Smooth muscle cell (in vitro differentiated cells): ENCODE measurements around the gene BLTP2. TPM values are rescaled to one million over a fixed set of nuclear protein-coding genes. Genes with fewer than 3 reads are reported as not detected.

Source experiments
- DNase-seq: peaks from one replicate; lab custom pipeline; 2025; ENCODE audit not compliant: unreplicated experiment; lab: John Stamatoyannopoulos, UW
- H2AFZ ChIP-seq: fragments of 200-600 bp; sonication (generic); 2 replicates; pipeline ENCODE4 v1.6.0; 2016; ENCODE audit warnings: antibody characterized with exemption, low read depth, mild to moderate bottlenecking
- H3F3A ChIP-seq: fragments of 200-600 bp; sonication (generic); 2 replicates; pipeline ENCODE4 v1.6.0; 2017; ENCODE audit warnings: antibody characterized with exemption, low read depth
- H3K27ac ChIP-seq: fragments of 200-600 bp; sonication (generic); 2 replicates; pipeline ENCODE4 v1.5.1; 2016; ENCODE audit warnings: low read depth, mild to moderate bottlenecking
- H3K27me3 ChIP-seq: fragments of 200-600 bp; sonication (generic); 2 replicates; pipeline ENCODE4 v1.6.1; 2016; ENCODE audit warnings: low read depth, mild to moderate bottlenecking
- H3K36me3 ChIP-seq: fragments of 200-600 bp; sonication (generic); 2 replicates; pipeline ENCODE4 v1.5.1; 2016; ENCODE audit warnings: low read depth
- H3K4me1 ChIP-seq: fragments of 200-600 bp; sonication (generic); 2 replicates; pipeline ENCODE4 v1.5.1; 2016; ENCODE audit warnings: low read depth
- H3K4me2 ChIP-seq: fragments of 200-600 bp; sonication (generic); 2 replicates; pipeline ENCODE4 v1.6.0; 2016; ENCODE audit warnings: mild to moderate bottlenecking
- H3K4me3 ChIP-seq: fragments of 200-600 bp; sonication (generic); 2 replicates; pipeline ENCODE4 v1.5.1; 2016; ENCODE audit warnings: mild to moderate bottlenecking
- H3K79me2 ChIP-seq: fragments of 200-600 bp; sonication (generic); 2 replicates; pipeline ENCODE4 v1.6.0; 2016; ENCODE audit warnings: low read depth, mild to moderate bottlenecking
- H3K9ac ChIP-seq: fragments of 200-600 bp; sonication (generic); 2 replicates; pipeline ENCODE4 v1.6.0; 2016; ENCODE audit warnings: low read depth
- H3K9me3 ChIP-seq: fragments of 200-600 bp; sonication (generic); replicated peaks from 2 replicates; pipeline ENCODE4 v1.5.1; 2016; ENCODE audit warnings: low read depth
- H4K20me1 ChIP-seq: fragments of 200-600 bp; sonication (generic); 2 replicates; pipeline ENCODE4 v1.6.0; 2016; ENCODE audit warnings: low read depth
- CTCF ChIP-seq: fragments of 200-600 bp; sonication (generic); IDR thresholded peaks from 2 replicates; pipeline ENCODE4 v1.5.1; 2017; ENCODE audit warnings: borderline replicate concordance, mild to moderate bottlenecking, antibody characterized with exemption; ENCODE audit not compliant: insufficient read depth, poor library complexity, severe bottlenecking
- WGBS: methylation state at CpG from one replicate; pipeline ENCODE4 v1.1.7; 2016; ENCODE audit warnings: low lambda C conversion rate; 5-methylcytosine and 5-hydroxymethylcytosine counted together
- polyA plus RNA-seq: library from polyadenylated mRNA; unstranded; fragments of >200 nt; fragmentation: Nextera tagmentation; extraction: Ambion mirVana; gene quantifications from 2 replicates; pipeline ENCODE4 v1.2.1, GENCODE V29; 2016
- total RNA-seq: library from RNA; depleted of rRNA; stranded (reverse); fragments of >200 nt; gene quantifications from 2 replicates; pipeline ENCODE4 v1.2.3, GENCODE V29; 2014

BLTP2 gene
- total and polyA plus RNA-seq, 2 experiments from 2014 or later, result 37.1 to 63.5 TPM

GRCh38 chr17:28688481-28688880 lies 43.5 kb upstream of the BLTP2 start:
- Histone ChIP-seq H3K27me3 (no peaks in the 10 kb centered on the region), H3K36me3 (peaks cover 67% of the 10 kb centered on the region), H3K9me3 (no peaks in the 10 kb centered on the region), H3K9ac (no peak overlapping the region), H3K27ac (no peak overlapping the region), H4K20me1 (peaks cover 6% of the 10 kb centered on the region), H3K4me1 (no peaks in the 10 kb centered on the region), H2AFZ (no peak overlapping the region), H3K4me3 (no peak overlapping the region), H3K4me2 (no peak overlapping the region), H3F3A (peaks cover 4% of the 10 kb centered on the region), H3K79me2 (no peaks in the 10 kb centered on the region)
- WGBS, result over 99% methylated on average over 4 of the region's 4 CpGs
- no peak for DNase-seq
- TF ChIP-seq CTCF, result no peak

- Histone ChIP-seq H4K20me1 (peaks cover 6% of the 10 kb centered on the region), H3K4me3 (no peak overlapping the region), H3K9me3 (no peaks in the 10 kb centered on the region), H3K36me3 (peaks cover 84% of the 10 kb centered on the region), H3K4me2 (no peak overlapping the region), H3K4me1 (no peaks in the 10 kb centered on the region), H3K9ac (no peak overlapping the region), H3K79me2 (no peaks in the 10 kb centered on the region), H3K27ac (no peak overlapping the region), H2AFZ (no peak overlapping the region), H3K27me3 (no peaks in the 10 kb centered on the region), H3F3A (peaks cover 4% of the 10 kb centered on the region)
- DNase-seq, result no peak
- WGBS, result over 99% methylated on average over 4 of the region's 4 CpGs
- TF ChIP-seq CTCF, result no peak
Observed at GRCh38 chr17:28686296-28686695, 41.3 kb upstream of the BLTP2 start.

- no peak for DNase-seq
- no peak overlapping the region for H3K9ac ChIP-seq
- no peaks in the 10 kb centered on the region for H3K9me3 ChIP-seq
- no peak overlapping the region for H2AFZ ChIP-seq
- no peak overlapping the region for H3K27ac ChIP-seq
- H3F3A ChIP-seq, result peaks cover 4% of the 10 kb centered on the region
- no peak for TF ChIP-seq CTCF
- H3K4me3 ChIP-seq, result no peak overlapping the region
- H3K79me2 ChIP-seq, result no peaks in the 10 kb centered on the region
- peaks cover 6% of the 10 kb centered on the region for H4K20me1 ChIP-seq
- H3K27me3 ChIP-seq, result no peaks in the 10 kb centered on the region
- H3K4me2 ChIP-seq, result no peak overlapping the region
- H3K4me1 ChIP-seq, result no peaks in the 10 kb centered on the region
- 97% methylated on average over 5 of the region's 5 CpGs for WGBS
- H3K36me3 ChIP-seq, result peaks cover 82% of the 10 kb centered on the region
Observed at GRCh38 chr17:28685366-28685765, 40.4 kb upstream of the BLTP2 start.

GRCh38 chr17:28684963-28685362 lies 40.0 kb upstream of the BLTP2 start:
- H3K4me2 ChIP-seq, result no peak overlapping the region
- 21% methylated on average over 3 of the region's 3 CpGs for WGBS
- H3K4me3 ChIP-seq, result no peak overlapping the region
- no peak overlapping the region for H2AFZ ChIP-seq
- no peaks in the 10 kb centered on the region for H3K9me3 ChIP-seq
- DNase-seq, result peak; percentile 6
- no peaks in the 10 kb centered on the region for H3K4me1 ChIP-seq
- H3K27ac ChIP-seq, result no peak overlapping the region
- peaks cover 4% of the 10 kb centered on the region for H3F3A ChIP-seq
- no peaks in the 10 kb centered on the region for H3K27me3 ChIP-seq
- H3K36me3 ChIP-seq, result peaks cover 79% of the 10 kb centered on the region
- peaks cover 6% of the 10 kb centered on the region for H4K20me1 ChIP-seq
- no peak for TF ChIP-seq CTCF
- no peaks in the 10 kb centered on the region for H3K79me2 ChIP-seq
- H3K9ac ChIP-seq, result no peak overlapping the region
